Measurements from ENCODE around the gene TMEM119. TPM values are rescaled to one million over a fixed set of nuclear protein-coding genes. Genes with fewer than 3 reads are reported as not detected.

The TMEM119 gene
- total and polyA plus RNA-seq, 2 of the 8 experiments (the other 6 are each of a cell fraction or from before 2014, with no cell fraction given): 0.35 to 0.61 TPM

DNA sequence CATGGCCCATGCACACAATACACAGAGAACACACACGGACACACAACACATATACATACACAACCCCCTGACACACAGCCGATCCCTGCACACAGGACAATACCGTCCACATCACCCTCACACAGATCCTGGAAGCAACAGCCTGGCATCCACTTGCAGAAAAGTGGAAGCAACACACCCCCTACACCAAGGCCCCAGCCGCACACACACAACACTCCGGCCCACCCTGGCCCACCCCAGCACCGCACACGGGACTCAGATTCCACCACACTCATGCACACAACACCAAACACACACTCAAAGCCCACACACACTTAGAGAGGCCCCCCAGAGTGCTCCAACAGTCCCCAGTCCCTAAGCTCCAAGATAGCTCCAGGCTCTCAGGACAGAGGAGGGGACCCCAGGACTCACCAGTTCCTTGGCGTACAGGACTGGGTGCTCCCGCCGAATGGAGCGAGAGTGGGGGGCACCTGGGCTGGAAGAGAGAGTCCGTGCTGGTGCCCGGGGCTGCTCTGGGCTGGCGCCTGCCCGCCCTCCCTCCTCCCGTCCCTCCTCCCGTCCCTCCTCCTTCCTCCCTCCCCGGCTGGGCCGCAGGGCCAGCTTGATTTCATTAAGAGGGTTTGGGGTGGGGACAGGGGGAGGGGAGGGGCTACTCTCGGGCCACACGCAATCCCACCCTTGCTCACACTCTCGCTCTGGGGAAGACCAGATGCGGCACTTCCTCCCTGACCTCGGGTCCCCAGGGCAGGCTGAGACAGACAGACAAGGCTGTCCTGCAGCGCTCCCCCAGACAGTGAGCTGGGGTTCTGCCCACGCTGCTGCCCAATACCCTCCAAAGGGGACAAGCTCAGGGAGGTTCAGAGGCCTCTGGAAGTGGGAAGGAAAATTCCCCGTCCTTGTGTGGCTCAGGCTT lies at the start of gene TMEM119 (continued):
- TF ChIP-seq TAF7 (optimal IDR thresholded peaks at IDR 0.05; ENCODE audit: borderline replicate concordance, low read depth, low read length) (no peak), JUN (IDR thresholded peaks at IDR 0.05; ENCODE audit: low read depth, low read length) (no peak), BCL11A (IDR thresholded peaks at IDR 0.05; ENCODE audit: low read depth in 2 of 2, low read length in 2 of 2) (no peak)
